H1 (cell line): ENCODE measurements around the gene PDF. TPM values are rescaled to one million over a fixed set of nuclear protein-coding genes. Genes with fewer than 3 reads are reported as not detected.

ENCODE experiments used
- CTCF ChIA-PET: fragments of 300-600 bp; sonication (Branson Sonifier 250); formaldehyde crosslinking; loops from one replicate; lab custom pipeline; 2021; ENCODE audit not compliant: partially characterized antibody; lab: Charles Lee
- POLR2A ChIA-PET: fragments of 300-600 bp; sonication (Branson Sonifier 250); formaldehyde crosslinking; loops from one replicate; lab custom pipeline; 2021; ENCODE audit warnings: inconsistent platforms; ENCODE audit not compliant: partially characterized antibody; lab: Charles Lee
- DNase-seq, 2 experiments: peaks; one replicate each; pipeline versions ENCODE4 v3.0.0 to v3.0.0-alpha.2; 2010 to 2022; ENCODE audit warnings: low spot score in 2 of 2, low read depth in 1 of 2, mixed read lengths in 1 of 2
- FAIRE-seq: peaks from 2 replicates; lab custom pipeline; 2011; peaks lifted over from hg19 to GRCh38; lab: Jason Lieb, UNC
- H2AFZ ChIP-seq: 2 replicates; pipeline ENCODE4 v1.8.1; 2012; ENCODE audit warnings: low read length, inconsistent platforms
- H2AK5ac ChIP-seq: 2 replicates; pipeline ENCODE4 v1.6.1; 2013; ENCODE audit warnings: low read depth, low read length
- H2BK120ac ChIP-seq: replicated peaks from 2 replicates; pipeline ENCODE3; 2013; ENCODE audit warnings: low read depth, low read length, inconsistent platforms
- H2BK12ac ChIP-seq: 2 replicates; pipeline ENCODE4 v1.6.1; 2013; ENCODE audit warnings: low read depth, low read length
- H2BK15ac ChIP-seq: 2 replicates; pipeline ENCODE4 v1.6.1; 2013; ENCODE audit warnings: low read length
- H2BK20ac ChIP-seq: 2 replicates; pipeline ENCODE4 v1.6.1; 2013; ENCODE audit warnings: low read length
- H2BK5ac ChIP-seq: 2 replicates; pipeline ENCODE4 v1.6.1; 2013; ENCODE audit warnings: low read depth, low read length
- H3K14ac ChIP-seq: 2 replicates; pipeline ENCODE4 v1.6.1; 2013; ENCODE audit warnings: inconsistent platforms; ENCODE audit not compliant: insufficient read length
- H3K18ac ChIP-seq: 2 replicates; pipeline ENCODE4 v1.6.1; 2013; ENCODE audit warnings: low read length; ENCODE audit errors: extremely low read depth
- H3K23ac ChIP-seq: 2 replicates; pipeline ENCODE4 v1.6.1; 2013; ENCODE audit warnings: inconsistent platforms; ENCODE audit not compliant: insufficient read length
- H3K23me2 ChIP-seq: 2 replicates; pipeline ENCODE4 v1.6.1; 2013; ENCODE audit warnings: low read depth, low read length
- H3K27ac ChIP-seq: 2 replicates; pipeline ENCODE4 v1.6.1; 2011; ENCODE audit warnings: low read depth, low read length, inconsistent platforms
- H3K27me3 ChIP-seq, 4 experiments: replicated peaks in 1 of 4; 1 replicate in 1 of 4; 2 replicates in 3 of 4; pipeline versions ENCODE4 v1.6.1 to v1.8.1; 2011 to 2013; ENCODE audit warnings: low read length in 3 of 4, mild to moderate bottlenecking in 3 of 4, inconsistent platforms in 2 of 4, mixed read lengths in 2 of 4, moderate library complexity in 1 of 4; ENCODE audit not compliant: control insufficient read depth in 3 of 4, insufficient read depth in 3 of 4; ENCODE audit errors: extremely low read depth in 1 of 4
- H3K36me3 ChIP-seq, 4 experiments: 2 replicates each; pipeline versions ENCODE4 v1.6.1 to v1.8.1; 2011 to 2013; ENCODE audit warnings: mild to moderate bottlenecking in 4 of 4, low read length in 3 of 4, moderate library complexity in 2 of 4, control low read depth in 1 of 4, inconsistent platforms in 1 of 4; ENCODE audit not compliant: insufficient read depth in 4 of 4, control insufficient read depth in 2 of 4
- H3K4ac ChIP-seq: replicated peaks from 2 replicates; pipeline ENCODE3; 2013; ENCODE audit warnings: low read length, low read depth, mixed read lengths, inconsistent platforms; ENCODE audit not compliant: insufficient read length
- H3K4me1 ChIP-seq, 4 experiments: replicated peaks in 1 of 4; 1 replicate in 1 of 4; 2 replicates in 3 of 4; pipeline versions ENCODE4 v1.6.1 to v1.8.1; 2011 to 2013; ENCODE audit warnings: low read length in 3 of 4, inconsistent platforms in 2 of 4, mixed read lengths in 1 of 4; ENCODE audit not compliant: insufficient read depth in 4 of 4, control insufficient read depth in 3 of 4
- H3K4me2 ChIP-seq, 2 experiments: 2 replicates each; pipeline versions ENCODE4 v1.6.1 to v1.8.1; 2011 to 2013; ENCODE audit warnings: low read depth in 2 of 2, low read length in 2 of 2, control low read depth in 1 of 2, inconsistent platforms in 1 of 2, mild to moderate bottlenecking in 1 of 2; ENCODE audit not compliant: insufficient read depth in 1 of 2
- H3K4me3 ChIP-seq, 4 experiments: fragments of 200-600, 300-600 bp in 1 of 4; sonication (generic), shearing (Covaris generic), sonication (Bioruptor Twin) in 1 of 4; 2 replicates each; pipeline versions ENCODE4 v1.5.1 to v1.8.1; 2011 to 2016; ENCODE audit warnings: low read length in 4 of 4, low read depth in 3 of 4, control low read depth in 2 of 4, inconsistent platforms in 2 of 4, mild to moderate bottlenecking in 2 of 4, mixed read lengths in 1 of 4, moderate library complexity in 1 of 4; ENCODE audit not compliant: insufficient read depth in 2 of 4; ENCODE audit errors: extremely low read depth in 1 of 4
- H3K56ac ChIP-seq: replicated peaks from 2 replicates; pipeline ENCODE3; 2013; ENCODE audit warnings: low read depth, mild to moderate bottlenecking, mixed read lengths, low read length, inconsistent platforms; ENCODE audit not compliant: insufficient read length
- H3K79me1 ChIP-seq: 2 replicates; pipeline ENCODE4 v1.6.1; 2013; ENCODE audit warnings: low read depth, low read length, control low read depth
- H3K79me2 ChIP-seq, 2 experiments: 2 replicates each; pipeline versions ENCODE4 v1.6.1 to v1.8.1; 2012 to 2013; ENCODE audit warnings: low read length in 2 of 2, mild to moderate bottlenecking in 2 of 2, inconsistent platforms in 1 of 2; ENCODE audit not compliant: insufficient read depth in 2 of 2, control insufficient read depth in 1 of 2
- H3K9ac ChIP-seq, 4 experiments: replicated peaks in 1 of 4; 1 replicate in 1 of 4; 2 replicates in 3 of 4; pipeline versions ENCODE4 v1.6.1 to v1.8.1; 2011 to 2013; ENCODE audit warnings: low read depth in 3 of 4, low read length in 3 of 4, control low read depth in 2 of 4, mild to moderate bottlenecking in 2 of 4, moderate library complexity in 2 of 4, inconsistent platforms in 1 of 4; ENCODE audit errors: extremely low read depth in 1 of 4
- H3K9me3 ChIP-seq, 2 experiments: 2 replicates each; pipeline versions ENCODE4 v1.6.1 to v1.8.1; 2012 to 2013; ENCODE audit warnings: mild to moderate bottlenecking in 2 of 2, moderate library complexity in 2 of 2, control low read depth in 1 of 2, inconsistent platforms in 1 of 2, low read depth in 1 of 2, low read length in 1 of 2, mixed read lengths in 1 of 2; ENCODE audit not compliant: insufficient read depth in 2 of 2
- H4K20me1 ChIP-seq, 2 experiments: replicated peaks in 1 of 2; 2 replicates each; pipeline versions ENCODE3 to v1.8.1; 2011 to 2013; ENCODE audit warnings: inconsistent platforms in 2 of 2, low read length in 2 of 2, mild to moderate bottlenecking in 1 of 2; ENCODE audit not compliant: insufficient read depth in 2 of 2, control insufficient read depth in 1 of 2
- H4K5ac ChIP-seq: 2 replicates; pipeline ENCODE4 v1.6.1; 2013; ENCODE audit warnings: low read length, low read depth, mixed read lengths, inconsistent platforms; ENCODE audit not compliant: insufficient read length
- H4K8ac ChIP-seq: 2 replicates; pipeline ENCODE4 v1.8.0; 2013; ENCODE audit warnings: mild to moderate bottlenecking, moderate library complexity, low read length, inconsistent platforms; ENCODE audit not compliant: insufficient read depth; ENCODE audit errors: extremely low read depth
- H4K91ac ChIP-seq: replicated peaks from 2 replicates; pipeline ENCODE3; 2013; ENCODE audit warnings: low read length, mixed read lengths, inconsistent platforms; ENCODE audit not compliant: insufficient read length
- ATF3 ChIP-seq: IDR thresholded peaks from 2 replicates; pipeline ENCODE4 v1.6.1; 2011; ENCODE audit warnings: low read depth, mild to moderate bottlenecking, low read length; ENCODE audit not compliant: insufficient read depth
- CHD1 ChIP-seq: IDR thresholded peaks from 2 replicates; pipeline ENCODE4 v1.6.1; 2012; ENCODE audit warnings: low read depth, low read length, improper control_type of control experiment
- CTCF ChIP-seq, 3 experiments: IDR thresholded peaks; 1 replicate in 2 of 3; 2 replicates in 1 of 3; pipeline versions ENCODE4 v1.5.1 to v1.6.1; 2011; ENCODE audit warnings: low read length in 3 of 3, mild to moderate bottlenecking in 3 of 3, inconsistent platforms in 2 of 3, low read depth in 1 of 3, moderate library complexity in 1 of 3; ENCODE audit not compliant: insufficient read depth in 1 of 3; ENCODE audit errors: control extremely low read depth in 1 of 3
- HDAC2 ChIP-seq, 2 experiments: fragments of 300-600 bp in 1 of 2; sonication (generic) in 1 of 2; IDR thresholded peaks; 2 replicates each; pipeline ENCODE4 v1.6.1; 2011 to 2012; ENCODE audit warnings: low read depth in 2 of 2, low read length in 2 of 2, mild to moderate bottlenecking in 2 of 2, moderate library complexity in 2 of 2, borderline replicate concordance in 1 of 2, inconsistent platforms in 1 of 2
- HDAC6 ChIP-seq: IDR thresholded peaks from one replicate; pipeline ENCODE4 v1.7.1; 2012; ENCODE audit warnings: low read depth, mild to moderate bottlenecking, inconsistent platforms, low read length, moderate library complexity
- JUN ChIP-seq: IDR thresholded peaks from 2 replicates; pipeline ENCODE4 v1.6.1; 2011; ENCODE audit warnings: low read depth, mild to moderate bottlenecking, improper control_type of control experiment, low read length
- RFX5 ChIP-seq: IDR thresholded peaks from 2 replicates; pipeline ENCODE4 v1.6.1; 2011; ENCODE audit warnings: low read depth, low read length, improper control_type of control experiment, borderline replicate concordance
- RNF2 ChIP-seq: fragments of 200-900, 300-1000 bp; sonication (generic); IDR thresholded peaks from 2 replicates; pipeline ENCODE4 v1.7.1; 2016; ENCODE audit warnings: borderline replicate concordance, low read depth, mild to moderate bottlenecking, antibody characterized with exemption, low read length; ENCODE audit not compliant: poor library complexity, severe bottlenecking; ENCODE audit errors: missing control alignments
- SP2 ChIP-seq: IDR thresholded peaks from 2 replicates; pipeline ENCODE4 v1.6.1; 2012; ENCODE audit warnings: mild to moderate bottlenecking, low read length, inconsistent platforms
- WGBS, 2 experiments: shearing (Covaris generic) in 1 of 2; methylation state at CpG; one replicate each; pipeline versions ENCODE4 v1.1.6 to v1.1.7; 2013 to 2015; ENCODE audit warnings: low lambda C conversion rate in 2 of 2, mixed read lengths in 2 of 2, inconsistent platforms in 1 of 2, low coverage in 1 of 2, missing lambda C conversion rate in 1 of 2; ENCODE audit not compliant: insufficient replicate concordance in 2 of 2, insufficient coverage in 1 of 2, insufficient read length in 1 of 2; ENCODE audit errors: extremely low coverage in 1 of 2, missing lambda C conversion rate in 1 of 2; 5-methylcytosine and 5-hydroxymethylcytosine counted together
- polyA plus RNA-seq, 7 experiments: library from polyadenylated mRNA; depleted of rRNA in 3 of 7; stranded (reverse) in 5 of 7; unstranded in 2 of 7; fragments of >200 nt in 5 of 7; fragments of 200-250 nt in 2 of 7; gene quantifications; 1 replicate in 5 of 7; 2 replicates in 1 of 7; 4 replicates in 1 of 7; pipeline versions ENCODE4 v1.2.1 to v1.2.3, GENCODE V29; 2011 to 2013; ENCODE audit warnings: missing spikeins in 2 of 7, mixed read lengths in 2 of 7
- total RNA-seq: library from RNA; stranded (reverse); fragmentation: NEBNext Ultra II Directional; extraction: Animal tissue kit (Norgen Biotek cat#: 25700); gene quantifications from 2 replicates; pipeline ENCODE4 v1.2.1, GENCODE V29; 2021

Gene PDF
- total and polyA plus RNA-seq, 2 of the 8 experiments (the other 6 are each of a cell fraction or from before 2014, with no cell fraction given) = 17.7 to 23.9 TPM

- DNase-seq (no peak), FAIRE-seq (no peak)
- Histone ChIP-seq H4K8ac (no peak overlapping the region), H3K4me3 (no peak overlapping the region), H3K23me2 (no peaks in the 10 kb centered on the region), H3K79me1 (no peaks in the 10 kb centered on the region), H3K4me1 (no peaks in the 10 kb centered on the region), H3K14ac (no peak overlapping the region), H3K23ac (no peak overlapping the region), H3K79me2 (no peaks in the 10 kb centered on the region), H2BK12ac (no peak overlapping the region), H4K5ac (no peak overlapping the region), H3K4me2 (no peak overlapping the region), H3K27me3 (no peaks in the 10 kb centered on the region), H4K20me1 (no peaks in the 10 kb centered on the region), H2BK5ac (no peak overlapping the region), H2BK15ac (no peak overlapping the region), H3K9ac (no peak overlapping the region), H2BK20ac (no peak overlapping the region), H3K4ac (no peak overlapping the region), H3K18ac (no peak overlapping the region), H2AFZ (no peak overlapping the region), H2AK5ac (no peak overlapping the region), H3K27ac (no peak overlapping the region), H3K9me3 (no peaks in the 10 kb centered on the region), H3K36me3 (no peaks in the 10 kb centered on the region), H2BK120ac (no peak overlapping the region), H3K56ac (no peak overlapping the region), H4K91ac (no peak overlapping the region)
- CTCF ChIA-PET = no interaction called here
- 94% methylated on average over 10 of the region's 10 CpGs; no CpG with 5 or more reads in 1 of the 2 experiments for WGBS, 2 experiments
- POLR2A ChIA-PET = interaction anchor here (1.3 to 29.8 kb wide), 3 partner anchors 9 to 30 kb away, joined by 3 to 497 read pairs (median 13); partner anchors contain the start of genes COG8, NIP7, PDF and VPS4A
- TF ChIP-seq RNF2 (no peak), HDAC2 (IDR thresholded peaks at IDR 0.05; ENCODE audit: borderline replicate concordance in 1 of 2, low read depth in 2 of 2, low read length in 2 of 2) (no peak), HDAC6 (no peak), CHD1 (no peak), CTCF (IDR thresholded peaks at IDR 0.05; ENCODE audit: control extremely low read depth in 1 of 3, insufficient read depth in 1 of 3, low read depth in 1 of 3, low read length in 3 of 3) (no peak), SP2 (no peak), RFX5 (no peak), JUN (no peak), ATF3 (no peak)
Observed at GRCh38 chr16:69349536-69349935, 19.1 kb upstream of the PDF start.
